ENCODE measurements around the gene GHRHR.

GRCh38 chr7:30989824-30990672 is 26.3 kb downstream of the GHRHR start:
- no peak for TF ChIP-seq GATA1 (IDR thresholded peaks at IDR 0.05; ENCODE audit: low read depth, low read length)
- no peak for TF ChIP-seq POLR2A (IDR thresholded peaks at IDR 0.05; ENCODE audit: low read length)

Data from erythroblast (primary cell).